Liver (tissue), 9 donors: Measurements from ENCODE around the gene RCAN2. TPM values are rescaled to one million over a fixed set of nuclear protein-coding genes. Genes with fewer than 3 reads are reported as not detected.

Experiments
- DNase-seq: peaks from one replicate; pipeline ENCODE4 v3.0.0-alpha.2; 2017; ENCODE audit warnings: low spot score
- H3K27ac ChIP-seq, 2 donors: one replicate each; pipeline ENCODE4 v1.7.0; 2013; ENCODE audit warnings: inconsistent platforms in 2 of 2, low read length in 2 of 2, control low read depth in 1 of 2, low read depth in 1 of 2, mild to moderate bottlenecking in 1 of 2
- H3K27me3 ChIP-seq, 4 donors: one replicate each; pipeline versions ENCODE4 v1.6.1 to v1.7.0; 2013; ENCODE audit warnings: low read length in 3 of 4, inconsistent platforms in 1 of 4, mild to moderate bottlenecking in 1 of 4, moderate library complexity in 1 of 4; ENCODE audit not compliant: control insufficient read depth in 4 of 4, insufficient read depth in 4 of 4
- H3K36me3 ChIP-seq, 4 donors: one replicate each; pipeline versions ENCODE4 v1.6.1 to v1.7.0; 2013; ENCODE audit warnings: low read length in 3 of 4, mild to moderate bottlenecking in 3 of 4, low read depth in 1 of 4, moderate library complexity in 1 of 4; ENCODE audit not compliant: control insufficient read depth in 4 of 4, insufficient read depth in 3 of 4
- H3K4me1 ChIP-seq, 4 donors: one replicate each; pipeline versions ENCODE4 v1.6.1 to v1.7.0; 2013; ENCODE audit warnings: low read length in 3 of 4, mild to moderate bottlenecking in 3 of 4, moderate library complexity in 1 of 4; ENCODE audit not compliant: control insufficient read depth in 4 of 4, insufficient read depth in 4 of 4
- H3K4me3 ChIP-seq, 3 donors: one replicate each; pipeline versions ENCODE4 v1.6.1 to v1.7.0; 2013; ENCODE audit warnings: low read length in 3 of 3, control low read depth in 1 of 3, low read depth in 1 of 3, mild to moderate bottlenecking in 1 of 3
- H3K9ac ChIP-seq, 2 donors: one replicate each; pipeline ENCODE4 v1.7.0; 2013; ENCODE audit warnings: low read length in 2 of 2, mild to moderate bottlenecking in 2 of 2, moderate library complexity in 2 of 2, control low read depth in 1 of 2, low read depth in 1 of 2
- H3K9me3 ChIP-seq, 4 donors: one replicate each; pipeline versions ENCODE4 v1.6.1 to v1.7.0; 2013; ENCODE audit warnings: low read length in 3 of 4; ENCODE audit not compliant: control insufficient read depth in 4 of 4
- EGR1 ChIP-seq, 2 donors: IDR thresholded peaks; 2 replicates each; pipeline ENCODE4 v1.6.1; 2016 to 2018; ENCODE audit warnings: antibody characterized with exemption in 2 of 2, low read depth in 2 of 2
- FOXA1 ChIP-seq: IDR thresholded peaks from 2 replicates; pipeline ENCODE4 v1.6.1; 2016; ENCODE audit warnings: antibody characterized with exemption
- FOXA2 ChIP-seq: IDR thresholded peaks from 2 replicates; pipeline ENCODE4 v1.6.1; 2016; ENCODE audit warnings: antibody characterized with exemption
- GABPA ChIP-seq, 2 donors: IDR thresholded peaks in 1 of 2; conservative IDR thresholded peaks in 1 of 2; 2 replicates each; pipeline ENCODE4 v1.6.1; 2016; ENCODE audit warnings: antibody characterized with exemption in 2 of 2, mild to moderate bottlenecking in 1 of 2, moderate library complexity in 1 of 2
- HNF4A ChIP-seq, 2 donors: conservative IDR thresholded peaks; 2 replicates each; pipeline ENCODE4 v1.6.1; 2016; ENCODE audit warnings: antibody characterized with exemption in 2 of 2, mild to moderate bottlenecking in 2 of 2
- HNF4G ChIP-seq: IDR thresholded peaks from 2 replicates; pipeline ENCODE4 v1.6.1; 2016; ENCODE audit warnings: antibody characterized with exemption
- JUND ChIP-seq, 2 donors: IDR thresholded peaks; 2 replicates each; pipeline ENCODE4 v1.6.1; 2016; ENCODE audit warnings: antibody characterized with exemption in 2 of 2
- NR2F2 ChIP-seq: IDR thresholded peaks from 2 replicates; pipeline ENCODE4 v1.6.1; 2016; ENCODE audit warnings: antibody characterized with exemption
- RAD21 ChIP-seq, 2 donors: IDR thresholded peaks; 2 replicates each; pipeline ENCODE4 v1.6.1; 2016; ENCODE audit warnings: antibody characterized with exemption in 2 of 2, mild to moderate bottlenecking in 2 of 2
- RXRA ChIP-seq, 2 donors: IDR thresholded peaks; 2 replicates each; pipeline ENCODE4 v1.6.1; 2017 to 2018; ENCODE audit warnings: antibody characterized with exemption in 2 of 2, mild to moderate bottlenecking in 1 of 2
- SP1 ChIP-seq: IDR thresholded peaks from 2 replicates; pipeline ENCODE4 v1.6.1; 2018; ENCODE audit warnings: antibody characterized with exemption, mild to moderate bottlenecking
- TAF1 ChIP-seq: conservative IDR thresholded peaks from 2 replicates; pipeline ENCODE4 v1.6.1; 2016; ENCODE audit warnings: antibody characterized with exemption, mild to moderate bottlenecking
- YY1 ChIP-seq: IDR thresholded peaks from 2 replicates; pipeline ENCODE4 v1.6.1; 2016; ENCODE audit warnings: antibody characterized with exemption, mild to moderate bottlenecking
- WGBS: extraction: QIAGEN DNeasy Blood & Tissue Kit; methylation state at CpG from one replicate; pipeline ENCODE4 v1.1.7; 2013; 5-methylcytosine and 5-hydroxymethylcytosine counted together
- polyA plus RNA-seq, 2 donors: library from polyadenylated mRNA; stranded (reverse) in 1 of 2; unstranded in 1 of 2; fragments of 200-250 nt in 1 of 2; fragments of >200 nt in 1 of 2; fragmentation: Nextera tagmentation in 1 of 2; extraction: Ambion mirVana in 1 of 2; gene quantifications; one replicate each; pipeline versions ENCODE4 v1.2.1 to v1.2.3, GENCODE V29; 2013 to 2015
- total RNA-seq, 2 donors: library from RNA; depleted of rRNA; stranded (reverse); fragments of >200 nt; gene quantifications; one replicate each; pipeline ENCODE4 v1.2.3, GENCODE V29; 2014
- TF ChIP-seq, protein P1 (sequence below): IDR thresholded peaks from 2 replicates; pipeline ENCODE4 v1.6.1; 2016; ENCODE audit warnings: antibody characterized with exemption
- TF ChIP-seq, protein P2 (sequence below): IDR thresholded peaks from 2 replicates; pipeline ENCODE4 v1.6.1; 2016; ENCODE audit warnings: antibody characterized with exemption
- TF ChIP-seq, protein P3 (sequence below): IDR thresholded peaks from 2 replicates; pipeline ENCODE4 v1.6.1; 2016; ENCODE audit warnings: antibody characterized with exemption
- TF ChIP-seq, protein P4 (sequence below): fragments of 150-350 bp; IDR thresholded peaks from 2 replicates; pipeline ENCODE4 v1.5.1; 2017; ENCODE audit warnings: improper control_type of control experiment, low read depth, low read length; ENCODE audit not compliant: missing input control
- TF ChIP-seq, protein P5 (sequence below): IDR thresholded peaks from 2 replicates; pipeline ENCODE4 v1.6.1; 2016; ENCODE audit warnings: antibody characterized with exemption, mild to moderate bottlenecking
- donor health status: healthy.
- donor health status: healthy.
- donor health status: healthy.
- donor health status: healthy.
- donor health status: healthy.

Gene RCAN2
- total and polyA plus RNA-seq, 4 donors: 0.19 to 8.2 (median 2.4) TPM

DNA sequence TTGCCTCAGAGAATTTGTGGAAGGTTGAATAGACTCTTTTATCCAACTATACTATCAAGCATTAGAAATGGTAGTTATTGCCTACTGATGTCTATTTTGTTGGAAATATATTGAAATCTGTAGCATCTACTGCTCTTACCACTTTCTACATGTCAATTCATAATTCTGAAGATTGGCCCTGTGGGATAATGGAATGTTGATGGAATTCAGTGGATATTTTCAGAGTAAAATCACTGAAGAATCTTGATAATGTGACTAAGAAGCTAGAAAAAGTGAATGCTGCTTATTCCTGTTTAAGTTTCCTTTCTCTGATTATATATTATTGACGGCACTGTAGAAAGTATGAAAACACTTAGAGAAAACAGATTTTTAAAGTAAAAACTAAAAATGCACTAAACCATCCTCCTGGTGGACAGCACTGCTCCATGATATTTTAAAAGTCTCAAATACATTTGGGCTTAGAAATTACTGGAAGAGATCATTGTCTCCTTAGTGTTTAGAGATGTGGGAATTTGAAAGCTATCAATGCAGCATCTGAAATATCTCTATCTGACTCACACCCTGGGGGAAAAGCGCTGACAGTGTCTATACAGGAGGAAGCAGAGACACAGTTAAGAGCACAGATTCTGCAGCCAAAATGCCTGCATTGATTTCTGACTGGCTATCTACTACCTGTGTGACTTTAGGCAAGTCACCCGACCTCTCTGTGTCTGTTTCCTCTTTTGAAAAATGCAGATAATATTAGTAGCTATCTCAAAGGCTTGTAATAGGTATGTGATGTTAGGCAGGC, 37.9 kb upstream of the RCAN2 start:
- Histone ChIP-seq H3K27me3 (no peaks in the 10 kb centered on the region), H3K4me3 (no peak overlapping the region), H3K4me1 (no peaks in the 10 kb centered on the region), H3K9ac (no peak overlapping the region), H3K9me3 (no peaks in the 10 kb centered on the region), H3K27ac (no peak overlapping the region), H3K36me3 (no peaks in the 10 kb centered on the region)
- TF ChIP-seq, protein P1, sequence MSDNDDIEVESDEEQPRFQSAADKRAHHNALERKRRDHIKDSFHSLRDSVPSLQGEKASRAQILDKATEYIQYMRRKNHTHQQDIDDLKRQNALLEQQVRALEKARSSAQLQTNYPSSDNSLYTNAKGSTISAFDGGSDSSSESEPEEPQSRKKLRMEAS: no peak
- TF ChIP-seq HNF4G (no peak), YY1 (no peak), FOXA1 (no peak), SP1 (no peak), FOXA2 (no peak), NR2F2 (no peak), JUND (IDR thresholded peaks at IDR 0.05) (no peak), TAF1 (no peak), EGR1 (IDR thresholded peaks at IDR 0.05; ENCODE audit: low read depth in 2 of 2) (no peak), RXRA (IDR thresholded peaks at IDR 0.05) (no peak), RAD21 (IDR thresholded peaks at IDR 0.05) (no peak), HNF4A (conservative IDR thresholded peaks at IDR 0.05) (no peak), GABPA (IDR thresholded peaks at IDR 0.05 in 1 of 2, conservative IDR thresholded peaks at IDR 0.05 in 1 of 2) (no peak)
- TF ChIP-seq, protein P2, sequence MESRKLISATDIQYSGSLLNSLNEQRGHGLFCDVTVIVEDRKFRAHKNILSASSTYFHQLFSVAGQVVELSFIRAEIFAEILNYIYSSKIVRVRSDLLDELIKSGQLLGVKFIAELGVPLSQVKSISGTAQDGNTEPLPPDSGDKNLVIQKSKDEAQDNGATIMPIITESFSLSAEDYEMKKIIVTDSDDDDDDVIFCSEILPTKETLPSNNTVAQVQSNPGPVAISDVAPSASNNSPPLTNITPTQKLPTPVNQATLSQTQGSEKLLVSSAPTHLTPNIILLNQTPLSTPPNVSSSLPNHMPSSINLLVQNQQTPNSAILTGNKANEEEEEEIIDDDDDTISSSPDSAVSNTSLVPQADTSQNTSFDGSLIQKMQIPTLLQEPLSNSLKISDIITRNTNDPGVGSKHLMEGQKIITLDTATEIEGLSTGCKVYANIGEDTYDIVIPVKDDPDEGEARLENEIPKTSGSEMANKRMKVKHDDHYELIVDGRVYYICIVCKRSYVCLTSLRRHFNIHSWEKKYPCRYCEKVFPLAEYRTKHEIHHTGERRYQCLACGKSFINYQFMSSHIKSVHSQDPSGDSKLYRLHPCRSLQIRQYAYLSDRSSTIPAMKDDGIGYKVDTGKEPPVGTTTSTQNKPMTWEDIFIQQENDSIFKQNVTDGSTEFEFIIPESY: no peak
- TF ChIP-seq, protein P3, sequence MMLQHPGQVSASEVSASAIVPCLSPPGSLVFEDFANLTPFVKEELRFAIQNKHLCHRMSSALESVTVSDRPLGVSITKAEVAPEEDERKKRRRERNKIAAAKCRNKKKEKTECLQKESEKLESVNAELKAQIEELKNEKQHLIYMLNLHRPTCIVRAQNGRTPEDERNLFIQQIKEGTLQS: no peak
- TF ChIP-seq, protein P4, sequence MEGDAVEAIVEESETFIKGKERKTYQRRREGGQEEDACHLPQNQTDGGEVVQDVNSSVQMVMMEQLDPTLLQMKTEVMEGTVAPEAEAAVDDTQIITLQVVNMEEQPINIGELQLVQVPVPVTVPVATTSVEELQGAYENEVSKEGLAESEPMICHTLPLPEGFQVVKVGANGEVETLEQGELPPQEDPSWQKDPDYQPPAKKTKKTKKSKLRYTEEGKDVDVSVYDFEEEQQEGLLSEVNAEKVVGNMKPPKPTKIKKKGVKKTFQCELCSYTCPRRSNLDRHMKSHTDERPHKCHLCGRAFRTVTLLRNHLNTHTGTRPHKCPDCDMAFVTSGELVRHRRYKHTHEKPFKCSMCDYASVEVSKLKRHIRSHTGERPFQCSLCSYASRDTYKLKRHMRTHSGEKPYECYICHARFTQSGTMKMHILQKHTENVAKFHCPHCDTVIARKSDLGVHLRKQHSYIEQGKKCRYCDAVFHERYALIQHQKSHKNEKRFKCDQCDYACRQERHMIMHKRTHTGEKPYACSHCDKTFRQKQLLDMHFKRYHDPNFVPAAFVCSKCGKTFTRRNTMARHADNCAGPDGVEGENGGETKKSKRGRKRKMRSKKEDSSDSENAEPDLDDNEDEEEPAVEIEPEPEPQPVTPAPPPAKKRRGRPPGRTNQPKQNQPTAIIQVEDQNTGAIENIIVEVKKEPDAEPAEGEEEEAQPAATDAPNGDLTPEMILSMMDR: no peak
- TF ChIP-seq, protein P5, sequence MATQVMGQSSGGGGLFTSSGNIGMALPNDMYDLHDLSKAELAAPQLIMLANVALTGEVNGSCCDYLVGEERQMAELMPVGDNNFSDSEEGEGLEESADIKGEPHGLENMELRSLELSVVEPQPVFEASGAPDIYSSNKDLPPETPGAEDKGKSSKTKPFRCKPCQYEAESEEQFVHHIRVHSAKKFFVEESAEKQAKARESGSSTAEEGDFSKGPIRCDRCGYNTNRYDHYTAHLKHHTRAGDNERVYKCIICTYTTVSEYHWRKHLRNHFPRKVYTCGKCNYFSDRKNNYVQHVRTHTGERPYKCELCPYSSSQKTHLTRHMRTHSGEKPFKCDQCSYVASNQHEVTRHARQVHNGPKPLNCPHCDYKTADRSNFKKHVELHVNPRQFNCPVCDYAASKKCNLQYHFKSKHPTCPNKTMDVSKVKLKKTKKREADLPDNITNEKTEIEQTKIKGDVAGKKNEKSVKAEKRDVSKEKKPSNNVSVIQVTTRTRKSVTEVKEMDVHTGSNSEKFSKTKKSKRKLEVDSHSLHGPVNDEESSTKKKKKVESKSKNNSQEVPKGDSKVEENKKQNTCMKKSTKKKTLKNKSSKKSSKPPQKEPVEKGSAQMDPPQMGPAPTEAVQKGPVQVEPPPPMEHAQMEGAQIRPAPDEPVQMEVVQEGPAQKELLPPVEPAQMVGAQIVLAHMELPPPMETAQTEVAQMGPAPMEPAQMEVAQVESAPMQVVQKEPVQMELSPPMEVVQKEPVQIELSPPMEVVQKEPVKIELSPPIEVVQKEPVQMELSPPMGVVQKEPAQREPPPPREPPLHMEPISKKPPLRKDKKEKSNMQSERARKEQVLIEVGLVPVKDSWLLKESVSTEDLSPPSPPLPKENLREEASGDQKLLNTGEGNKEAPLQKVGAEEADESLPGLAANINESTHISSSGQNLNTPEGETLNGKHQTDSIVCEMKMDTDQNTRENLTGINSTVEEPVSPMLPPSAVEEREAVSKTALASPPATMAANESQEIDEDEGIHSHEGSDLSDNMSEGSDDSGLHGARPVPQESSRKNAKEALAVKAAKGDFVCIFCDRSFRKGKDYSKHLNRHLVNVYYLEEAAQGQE: no peak
- WGBS: 84% methylated on average over 3 of the region's 3 CpGs
- DNase-seq: no peak
